ENCODE measurements around the gene ARSI.

Gene ARSI

GRCh38 chr5:150307617-150308426 lies 5.1 kb upstream of the ARSI start:
- DNase-seq (ENCODE audit: low spot score): no peak

- no peak for DNase-seq (ENCODE audit: low spot score)
These were observed 4.1 kb upstream of the ARSI start for GRCh38 chr5:150306775-150307174.

- DNase-seq (ENCODE audit: low spot score): no peak
These were observed 2.9 kb upstream of the ARSI start for GRCh38 chr5:150305557-150305956.

- DNase-seq (ENCODE audit: low spot score): no peak
These were observed 2.4 kb upstream of the ARSI start for GRCh38 chr5:150305095-150305494.

GRCh38 chr5:150304481-150305081 lies 1.9 kb upstream of the ARSI start:
- DNase-seq (ENCODE audit: low spot score): no peak

GRCh38 chr5:150303660-150304386 lies 1.1 kb upstream of the ARSI start:
- no peak for DNase-seq (ENCODE audit: low spot score)

- DNase-seq (ENCODE audit: low spot score): no peak
These were observed 438 bp upstream of the ARSI start for GRCh38 chr5:150303070-150303615.

GRCh38 chr5:150301901-150302300 lies 804 bp downstream of the ARSI start:
- DNase-seq (ENCODE audit: low spot score): no peak

GRCh38 chr5:150301170-150301505 lies 1.6 kb downstream of the ARSI start:
- peak; percentile 21 for DNase-seq (ENCODE audit: low spot score)

- DNase-seq (ENCODE audit: low spot score): no peak
These were observed 2.1 kb downstream of the ARSI start for GRCh38 chr5:150300496-150301169.

GRCh38 chr5:150299571-150300327 lies 3.0 kb downstream of the ARSI start:
- no peak for DNase-seq (ENCODE audit: low spot score)

GRCh38 chr5:150298701-150299451 lies 3.8 kb downstream of the ARSI start:
- peak; percentile 95 for DNase-seq (ENCODE audit: low spot score)

GRCh38 chr5:150297934-150298595 lies 4.6 kb downstream of the ARSI start:
- no peak for DNase-seq (ENCODE audit: low spot score)

- DNase-seq (ENCODE audit: low spot score): no peak
These were observed 5.3 kb downstream of the ARSI start for GRCh38 chr5:150297236-150297890.

GRCh38 chr5:150296496-150296895 lies 6.2 kb downstream of the ARSI start:
- no peak for DNase-seq (ENCODE audit: low spot score)

- DNase-seq (ENCODE audit: low spot score): no peak
These were observed 6.8 kb downstream of the ARSI start for GRCh38 chr5:150295741-150296486.

GRCh38 chr5:150295172-150295634 lies 7.5 kb downstream of the ARSI start:
- peak; percentile 55 for DNase-seq (ENCODE audit: low spot score)

GRCh38 chr5:150294551-150295071 lies 8.1 kb downstream of the ARSI start:
- DNase-seq (ENCODE audit: low spot score): no peak

All from AG08395 (cell line).